NCI-H460 (cell line): ENCODE results near the gene PRDM16. TPM values are rescaled to one million over a fixed set of nuclear protein-coding genes. Genes with fewer than 3 reads are reported as not detected.

Experiments used
- DNase-seq: peaks from one replicate; pipeline ENCODE4 v3.0.0-alpha.2; 2016; ENCODE audit warnings: low read depth; ENCODE audit errors: extremely low read depth
- total RNA-seq: library from RNA; depleted of rRNA; stranded (reverse); fragments of >200 nt; shearing (Covaris generic); gene quantifications from 2 replicates; pipeline ENCODE4 v1.2.3, GENCODE V29; 2014

The PRDM16 gene
- total RNA-seq, 1 experiment from 2014 or later, result 2.2 TPM

GRCh38 chr1:3355894-3356826 lies 287.2 kb downstream of the PRDM16 start:
- no peak for DNase-seq

GRCh38 chr1:3356827-3357460 lies 287.9 kb downstream of the PRDM16 start:
- no peak for DNase-seq

GRCh38 chr1:3357526-3358297 lies 288.7 kb downstream of the PRDM16 start:
- DNase-seq, result no peak

GRCh38 chr1:3359351-3359750 lies 290.3 kb downstream of the PRDM16 start:
- DNase-seq, result no peak

- DNase-seq, result no peak
Observed at GRCh38 chr1:3359756-3360440, 290.9 kb downstream of the PRDM16 start.

GRCh38 chr1:3360646-3361257 lies 291.7 kb downstream of the PRDM16 start:
- DNase-seq, result no peak

GRCh38 chr1:3363023-3363422 lies 294.0 kb downstream of the PRDM16 start:
- no peak for DNase-seq

GRCh38 chr1:3363756-3364155 lies 294.8 kb downstream of the PRDM16 start:
- DNase-seq, result no peak

- no peak for DNase-seq
Observed at GRCh38 chr1:3364551-3364950, 295.5 kb downstream of the PRDM16 start.

- DNase-seq, result no peak
Observed at GRCh38 chr1:3364983-3365382, 296.0 kb downstream of the PRDM16 start.

GRCh38 chr1:3365523-3366125 lies 296.6 kb downstream of the PRDM16 start:
- DNase-seq, result no peak

- no peak for DNase-seq
Observed at GRCh38 chr1:3366126-3367051, 297.4 kb downstream of the PRDM16 start.

GRCh38 chr1:3367376-3367775 lies 298.4 kb downstream of the PRDM16 start:
- no peak for DNase-seq

GRCh38 chr1:3368059-3368458 lies 299.1 kb downstream of the PRDM16 start:
- no peak for DNase-seq

GRCh38 chr1:3368711-3369445 lies 299.9 kb downstream of the PRDM16 start:
- no peak for DNase-seq

GRCh38 chr1:3369446-3370076 lies 300.6 kb downstream of the PRDM16 start:
- DNase-seq, result no peak

- DNase-seq, result no peak
Observed at GRCh38 chr1:3370856-3371703, 302.1 kb downstream of the PRDM16 start.
